ENCODE results near the gene TTC36. TPM values are rescaled to one million over a fixed set of nuclear protein-coding genes. Genes with fewer than 3 reads are reported as not detected.
"Not testable (repeated sequence)": the region's sequence is repeated elsewhere in the genome, so short reads cannot be mapped to it uniquely, and the experiment has no call there.

TTC36 gene
- total and polyA plus RNA-seq, 2 of the 4 experiments (the other 2 are of a cell fraction), result not detected

DNA sequence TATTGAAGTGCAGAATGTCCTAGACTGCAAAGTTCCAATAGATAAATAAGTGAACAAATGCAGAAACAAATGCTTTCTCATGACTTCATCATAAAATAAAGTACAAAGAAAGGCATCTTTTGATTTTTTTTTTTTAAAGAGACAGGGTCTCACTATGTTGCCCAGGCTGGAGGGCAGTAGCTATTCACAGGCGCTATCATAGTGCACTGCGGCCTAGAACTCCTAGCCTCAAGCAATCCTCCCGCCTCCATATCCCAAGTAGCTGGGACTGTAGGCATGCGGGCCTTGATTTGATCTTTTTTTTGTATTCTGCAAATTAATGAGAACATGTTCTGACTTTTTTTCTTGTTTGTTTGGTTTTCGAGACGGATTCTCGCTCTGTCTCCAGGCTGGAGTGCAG is 47.4 kb downstream of the TTC36 start:
- H3K9me1 ChIP-seq (ENCODE audit: insufficient read depth, low read length), result peaks cover 10% of the 10 kb centered on the region
- H3K4me1 ChIP-seq (ENCODE audit: control insufficient read depth, insufficient read depth, low read length), result peaks cover 7% of the 10 kb centered on the region
- no peak overlapping the region for H2BK20ac ChIP-seq (ENCODE audit: low read depth, low read length)
- no peak overlapping the region for H2AK5ac ChIP-seq (ENCODE audit: low read depth, low read length)
- no peaks in the 10 kb centered on the region for H3K9me3 ChIP-seq (ENCODE audit: control insufficient read depth, insufficient read depth, low read length)
- 100% methylated on average over 1 of the region's 7 CpGs; no CpG with 5 or more reads in 1 of the 2 experiments for WGBS, 2 experiments (ENCODE audit: extremely low coverage in 2 of 2, insufficient read length in 1 of 2)
- no peak overlapping the region for H4K8ac ChIP-seq (ENCODE audit: low read depth in 2 of 2, low read length in 2 of 2)
- H3K9ac ChIP-seq (ENCODE audit: low read depth, low read length), result no peak overlapping the region
- H3K36me3 ChIP-seq (ENCODE audit: control insufficient read depth, insufficient read depth, low read length), result peaks cover 6% of the 10 kb centered on the region
- no peak overlapping the region for H3K27ac ChIP-seq (ENCODE audit: insufficient read depth, low read length)
- no peak overlapping the region for H3K18ac ChIP-seq (ENCODE audit: low read depth, low read length)
- no peaks in the 10 kb centered on the region for H3K27me3 ChIP-seq (ENCODE audit: control insufficient read depth, insufficient read depth, low read length)
- no peak for DNase-seq
- H2AFZ ChIP-seq (replicated peaks; ENCODE audit: low read length, poor library complexity), result no peak overlapping the region
- H3K4me3 ChIP-seq (ENCODE audit: insufficient read depth, low read depth, low read length), result no peak overlapping the region
- no peak overlapping the region for H4K91ac ChIP-seq (ENCODE audit: insufficient read depth, low read depth, low read length)
- dilution Hi-C loops (cut with HindIII; ENCODE audit: low sequenced_read_pairs, unreplicated experiment) (no loop called here), in situ Hi-C loops (cut with MboI; ENCODE audit: low sequenced_read_pairs) (no loop called here), intact Hi-C loops (cut with micrococcal nuclease) (no loop called here)
- H3K23ac ChIP-seq (ENCODE audit: low read depth, low read length), result no peak overlapping the region
- no peak overlapping the region for H2BK5ac ChIP-seq (ENCODE audit: low read depth, low read length, poor library complexity, severe bottlenecking)
- peaks cover 68% of the 10 kb centered on the region for H4K20me1 ChIP-seq (ENCODE audit: insufficient read depth, low read length)
- peak overlapping the region; percentile 63 for H3K4me2 ChIP-seq (ENCODE audit: low read depth, low read length)
- CTCF ChIA-PET, result no interaction called here
- H2BK15ac ChIP-seq (ENCODE audit: low read depth, low read length), result no peak overlapping the region
- H2AK9ac ChIP-seq (replicated peaks; ENCODE audit: low read depth, low read length, poor library complexity), result no peak overlapping the region
- no peak for ATAC-seq (ENCODE audit: low read depth)
- POLR2A ChIA-PET (ENCODE audit: unreplicated experiment), result no interaction called here
- no peak overlapping the region for H4K5ac ChIP-seq (ENCODE audit: low read depth, low read length)
- peaks cover 0 to 20% of the 10 kb centered on the region in 2 experiments; a peak in 2 of 4 replicates for H3K79me1 ChIP-seq (ENCODE audit: low read depth in 1 of 2, low read length in 2 of 2)
- H3K56ac ChIP-seq (ENCODE audit: extremely low read depth, insufficient read depth, low read length), result no peak overlapping the region
- no peak overlapping the region for H3K4ac ChIP-seq (ENCODE audit: low read depth, low read length)
- H3K14ac ChIP-seq (replicated peaks; ENCODE audit: low read depth, low read length), result no peak overlapping the region
- H2BK120ac ChIP-seq (ENCODE audit: low read depth, low read length), result no peak overlapping the region
- TF ChIP-seq FOS (IDR thresholded peaks at IDR 0.05; ENCODE audit: low read depth, low read length), result no peak
- BruUV-seq (replicated peaks), result no TSS peak

DNA sequence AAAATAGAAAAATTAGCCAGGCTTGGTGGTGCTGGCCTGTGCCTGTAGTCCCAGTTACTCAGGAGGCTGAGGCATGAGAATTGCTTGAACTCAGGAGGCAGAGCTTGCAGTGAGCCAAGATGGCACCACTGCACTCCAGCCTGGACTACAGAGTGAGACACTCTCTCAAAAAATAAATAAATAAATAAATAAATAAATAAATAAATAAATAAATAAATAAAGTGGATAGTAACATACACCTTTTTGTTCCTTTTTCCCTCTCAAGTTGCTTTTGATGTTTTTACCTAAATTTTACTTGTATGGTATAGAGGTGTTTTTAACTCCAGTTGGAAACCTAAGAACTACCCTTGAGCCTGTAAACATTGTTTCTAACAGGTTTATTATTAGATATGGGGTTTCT is 50.7 kb downstream of the TTC36 start:
- H3K9me3 ChIP-seq (ENCODE audit: control insufficient read depth, insufficient read depth, low read length); H2BK15ac ChIP-seq (ENCODE audit: low read depth, low read length); dilution Hi-C loops (cut with HindIII; ENCODE audit: low sequenced_read_pairs, unreplicated experiment); H3K4me3 ChIP-seq (ENCODE audit: insufficient read depth, low read depth, low read length); H2AK9ac ChIP-seq (replicated peaks; ENCODE audit: low read depth, low read length, poor library complexity); H2AFZ ChIP-seq (replicated peaks; ENCODE audit: low read length, poor library complexity); CTCF ChIA-PET; H3K27ac ChIP-seq (ENCODE audit: insufficient read depth, low read length); H3K27me3 ChIP-seq (ENCODE audit: control insufficient read depth, insufficient read depth, low read length); H3K23ac ChIP-seq (ENCODE audit: low read depth, low read length); H3K4ac ChIP-seq (ENCODE audit: low read depth, low read length); H2BK20ac ChIP-seq (ENCODE audit: low read depth, low read length); H3K18ac ChIP-seq (ENCODE audit: low read depth, low read length); H4K91ac ChIP-seq (ENCODE audit: insufficient read depth, low read depth, low read length); DNase-seq; H3K4me2 ChIP-seq (ENCODE audit: low read depth, low read length); in situ Hi-C loops (cut with MboI; ENCODE audit: low sequenced_read_pairs); H3K56ac ChIP-seq (ENCODE audit: extremely low read depth, insufficient read depth, low read length); H2BK5ac ChIP-seq (ENCODE audit: low read depth, low read length, poor library complexity, severe bottlenecking); H4K8ac ChIP-seq (ENCODE audit: low read depth in 2 of 2, low read length in 2 of 2); H3K4me1 ChIP-seq (ENCODE audit: control insufficient read depth, insufficient read depth, low read length); POLR2A ChIA-PET (ENCODE audit: unreplicated experiment); H3K14ac ChIP-seq (replicated peaks; ENCODE audit: low read depth, low read length); H2BK120ac ChIP-seq (ENCODE audit: low read depth, low read length); intact Hi-C loops (cut with micrococcal nuclease); BruUV-seq (replicated peaks); ATAC-seq (ENCODE audit: low read depth); H3K9ac ChIP-seq (ENCODE audit: low read depth, low read length); H4K5ac ChIP-seq (ENCODE audit: low read depth, low read length); H2AK5ac ChIP-seq (ENCODE audit: low read depth, low read length): not testable (repeated sequence)
- Histone ChIP-seq H3K9me1 (ENCODE audit: insufficient read depth, low read length) (peaks cover 14% of the 10 kb centered on the region), H3K79me1 (ENCODE audit: low read depth in 1 of 2, low read length in 2 of 2) (peaks cover under 1 to 37% of the 10 kb centered on the region in 2 experiments; a peak in 2 of 4 replicates), H4K20me1 (ENCODE audit: insufficient read depth, low read length) (peaks cover 98% of the 10 kb centered on the region), H3K36me3 (ENCODE audit: control insufficient read depth, insufficient read depth, low read length) (peaks cover 15% of the 10 kb centered on the region)

All from IMR-90 (cell line).